Gastrocnemius medialis (tissue), 4 donors: ENCODE data around the gene CAVIN2. TPM values are rescaled to one million over a fixed set of nuclear protein-coding genes. Genes with fewer than 3 reads are reported as not detected.

Experiments used
- ATAC-seq, 2 donors: fragments of 150-250 bp; one replicate each; pipeline ENCODE4 v1.9.1; 2016
- DNase-seq, 2 donors: peaks; one replicate each; pipeline ENCODE4 v3.0.0-alpha.2; 2019
- H3K27ac ChIP-seq, 4 donors: fragments of 200-600 bp; sonication (generic); 1 replicate in 1 of 4; 2 replicates in 3 of 4; pipeline ENCODE4 v1.5.1; 2016 to 2018; ENCODE audit warnings: mild to moderate bottlenecking in 2 of 4, moderate library complexity in 1 of 4
- H3K27me3 ChIP-seq, 3 donors: fragments of 200-600 bp; sonication (generic) in 2 of 3; 1 replicate in 1 of 3; 2 replicates in 2 of 3; pipeline versions ENCODE4 v1.5.1 to v1.6.0; 2016 to 2019; ENCODE audit warnings: mild to moderate bottlenecking in 1 of 3, moderate library complexity in 1 of 3
- H3K36me3 ChIP-seq, 2 donors: fragments of 200-600 bp; sonication (generic) in 1 of 2; one replicate each; pipeline ENCODE4 v1.5.1; 2017 to 2018
- H3K4me1 ChIP-seq, 2 donors: fragments of 200-600 bp; sonication (generic) in 1 of 2; one replicate each; pipeline ENCODE4 v1.5.1; 2016 to 2017; ENCODE audit warnings: mild to moderate bottlenecking in 2 of 2
- H3K4me3 ChIP-seq, 4 donors: fragments of 200-600 bp; sonication (generic) in 3 of 4; 1 replicate in 1 of 4; 2 replicates in 3 of 4; pipeline ENCODE4 v1.5.1; 2016 to 2019; ENCODE audit warnings: mild to moderate bottlenecking in 2 of 4
- H3K9me3 ChIP-seq, 3 donors: fragments of 200-600 bp; sonication (generic) in 2 of 3; 1 replicate in 1 of 3; 2 replicates in 2 of 3; pipeline ENCODE4 v1.5.1; 2016 to 2019
- POLR2A ChIP-seq, 2 donors: fragments of 450-650 bp; IDR thresholded peaks; one replicate each; pipeline ENCODE4 v1.6.1; 2017; ENCODE audit warnings: antibody characterized with exemption in 2 of 2, mild to moderate bottlenecking in 2 of 2, moderate library complexity in 2 of 2
- in situ Hi-C, 4 donors: fragments of 200-750 bp; cut with MboI; loops; one replicate each; pipeline versions ENCODE4 v1.15.0 to v1.8.0; 2017; ENCODE audit warnings: low sequenced_read_pairs in 4 of 4
- intact Hi-C: fragments of 100-400 bp; cut with DNase I; formaldehyde crosslinking; loops from one replicate; pipeline ENCODE4 v1.15.1; 2023; ENCODE audit warnings: low total_unique reads
- total RNA-seq, 4 donors: library from RNA; depleted of rRNA; stranded (reverse); fragments of >200 nt; gene quantifications; one replicate each; pipeline versions ENCODE4 v1.1.0 to v1.2.3, GENCODE V29; 2016
- TF ChIP-seq, protein P1 (sequence below), 5 experiments: fragments of 450-650 bp in 3 of 5; fragments of 200-600 bp in 2 of 5; sonication (generic) in 2 of 5; IDR thresholded peaks in 4 of 5; conservative IDR thresholded peaks in 1 of 5; 1 replicate in 4 of 5; 2 replicates in 1 of 5; pipeline ENCODE4 v1.5.1; 2016 to 2019; ENCODE audit warnings: antibody characterized with exemption in 5 of 5, mild to moderate bottlenecking in 3 of 5, moderate library complexity in 3 of 5

The CAVIN2 gene
- total RNA-seq, 4 donors from 2014 or later = 15.1 to 35.4 (median 31.1) TPM

DNA sequence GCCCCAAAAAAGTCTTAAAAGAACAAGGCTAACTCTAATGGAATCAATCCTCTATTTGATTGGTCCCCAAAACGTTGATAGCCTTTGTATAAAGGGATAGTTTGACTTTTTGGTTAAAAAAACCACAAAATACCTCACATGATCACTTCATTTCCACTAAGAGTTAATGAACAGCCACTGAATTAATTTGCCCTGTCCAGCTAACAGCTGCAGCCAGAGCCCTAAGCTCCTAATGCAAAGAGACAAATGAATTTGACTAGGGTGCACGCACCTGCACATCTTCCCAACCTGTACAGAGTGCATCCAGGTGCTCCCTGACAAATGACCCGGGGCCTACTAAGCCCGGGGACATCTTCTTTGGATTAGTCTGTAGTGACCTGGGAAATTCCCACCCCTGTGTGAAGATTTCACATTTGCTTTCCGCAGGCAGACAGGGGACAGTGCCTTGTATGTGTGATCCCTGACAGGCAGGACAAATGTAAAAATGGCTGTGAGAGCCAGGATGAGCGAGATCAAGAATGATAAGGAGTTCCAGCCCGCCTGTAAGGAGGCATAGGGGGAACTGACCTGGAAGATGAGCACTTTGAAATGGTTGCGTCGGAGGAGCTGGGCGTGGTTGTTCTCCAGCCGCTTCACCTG is 893 bp downstream of the CAVIN2 start:
- intact Hi-C loops = no loop called here
- in situ Hi-C loops = no loop called here

GRCh38 chr2:191845248-191845715 is 1.6 kb downstream of the CAVIN2 start:
- H3K4me1 ChIP-seq = peaks cover 4 to 8% of the 10 kb centered on the region in 2 donors
- H3K27ac ChIP-seq = peak overlapping the region; percentile 74 to 80 (median 79)
- no peaks in the 10 kb centered on the region for H3K9me3 ChIP-seq
- intact Hi-C loops = no loop called here
- in situ Hi-C loops = no loop called here
- H3K36me3 ChIP-seq = no peaks in the 10 kb centered on the region
- ATAC-seq (no peak), DNase-seq (peak in 1 of 2 donors; percentile 18)
- peak overlapping the region; percentile 47 to 61 (median 53) for H3K4me3 ChIP-seq
- no peaks in the 10 kb centered on the region for H3K27me3 ChIP-seq
- peak in 1 of 2 donors; percentile 9 for TF ChIP-seq POLR2A (IDR thresholded peaks at IDR 0.05)
- TF ChIP-seq, protein P1, sequence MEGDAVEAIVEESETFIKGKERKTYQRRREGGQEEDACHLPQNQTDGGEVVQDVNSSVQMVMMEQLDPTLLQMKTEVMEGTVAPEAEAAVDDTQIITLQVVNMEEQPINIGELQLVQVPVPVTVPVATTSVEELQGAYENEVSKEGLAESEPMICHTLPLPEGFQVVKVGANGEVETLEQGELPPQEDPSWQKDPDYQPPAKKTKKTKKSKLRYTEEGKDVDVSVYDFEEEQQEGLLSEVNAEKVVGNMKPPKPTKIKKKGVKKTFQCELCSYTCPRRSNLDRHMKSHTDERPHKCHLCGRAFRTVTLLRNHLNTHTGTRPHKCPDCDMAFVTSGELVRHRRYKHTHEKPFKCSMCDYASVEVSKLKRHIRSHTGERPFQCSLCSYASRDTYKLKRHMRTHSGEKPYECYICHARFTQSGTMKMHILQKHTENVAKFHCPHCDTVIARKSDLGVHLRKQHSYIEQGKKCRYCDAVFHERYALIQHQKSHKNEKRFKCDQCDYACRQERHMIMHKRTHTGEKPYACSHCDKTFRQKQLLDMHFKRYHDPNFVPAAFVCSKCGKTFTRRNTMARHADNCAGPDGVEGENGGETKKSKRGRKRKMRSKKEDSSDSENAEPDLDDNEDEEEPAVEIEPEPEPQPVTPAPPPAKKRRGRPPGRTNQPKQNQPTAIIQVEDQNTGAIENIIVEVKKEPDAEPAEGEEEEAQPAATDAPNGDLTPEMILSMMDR (IDR thresholded peaks at IDR 0.05 in 4 of 5, conservative IDR thresholded peaks at IDR 0.05 in 1 of 5) = no peak

More for the DNA sequence above, 893 bp downstream of the CAVIN2 start:
- Histone ChIP-seq H3K27me3 (no peaks in the 10 kb centered on the region), H3K4me3 (peak overlapping the region; percentile 47 to 61 (median 53)), H3K36me3 (no peaks in the 10 kb centered on the region), H3K4me1 (peaks cover 4 to 8% of the 10 kb centered on the region in 2 donors), H3K27ac (peak overlapping the region; percentile 74 to 80 (median 79)), H3K9me3 (no peaks in the 10 kb centered on the region)
- DNase-seq (no peak), ATAC-seq (no peak)
- TF ChIP-seq, protein P1 (IDR thresholded peaks at IDR 0.05 in 4 of 5, conservative IDR thresholded peaks at IDR 0.05 in 1 of 5) = no peak
- no peak for TF ChIP-seq POLR2A (IDR thresholded peaks at IDR 0.05)

DNA sequence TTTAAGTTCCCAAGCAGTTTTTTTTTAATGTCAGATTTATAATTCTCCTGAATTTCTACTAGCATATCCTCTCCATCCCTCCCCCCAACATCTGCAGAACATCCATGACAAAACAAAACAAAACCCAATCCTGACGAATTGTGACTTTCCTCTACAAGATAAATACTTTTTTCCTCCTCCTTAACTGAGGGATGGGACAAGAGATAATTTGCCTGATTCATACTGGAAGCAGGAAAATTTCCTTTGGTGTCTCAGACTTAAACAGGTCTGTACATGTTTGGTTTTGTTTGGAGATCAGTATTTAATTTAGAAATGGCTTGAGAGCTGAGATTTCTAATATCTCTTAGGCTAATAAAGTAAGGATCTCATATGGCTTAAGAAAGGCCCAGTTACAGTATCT is 2.2 kb downstream of the CAVIN2 start:
- intact Hi-C loops (no loop called here), in situ Hi-C loops (no loop called here)
- Histone ChIP-seq H3K4me1 (peaks cover 4 to 8% of the 10 kb centered on the region in 2 donors), H3K27me3 (no peaks in the 10 kb centered on the region), H3K4me3 (peak overlapping the region; percentile 47 to 61 (median 53)), H3K9me3 (no peaks in the 10 kb centered on the region), H3K27ac (peak overlapping the region; percentile 74 to 80 (median 79)), H3K36me3 (no peaks in the 10 kb centered on the region)
- no peak for TF ChIP-seq POLR2A (IDR thresholded peaks at IDR 0.05)
- ATAC-seq = no peak
- no peak for DNase-seq

GRCh38 chr2:191840921-191841320 is 6.0 kb downstream of the CAVIN2 start:
- ATAC-seq (no peak), DNase-seq (no peak)
- no peaks in the 10 kb centered on the region for H3K36me3 ChIP-seq
- H3K27ac ChIP-seq = peak overlapping the region in 1 of 4 donors; percentile 26
- H3K4me3 ChIP-seq = peak overlapping the region in 2 of 4 donors; percentile 3 to 61
- no peaks in the 10 kb centered on the region for H3K27me3 ChIP-seq
- H3K9me3 ChIP-seq = no peaks in the 10 kb centered on the region
- no peaks in the 10 kb centered on the region for H3K4me1 ChIP-seq
- in situ Hi-C loops = no loop called here
- intact Hi-C loops = no loop called here
- TF ChIP-seq, protein P1 (IDR thresholded peaks at IDR 0.05 in 4 of 5, conservative IDR thresholded peaks at IDR 0.05 in 1 of 5) = no peak
- TF ChIP-seq POLR2A (IDR thresholded peaks at IDR 0.05) = no peak

- Histone ChIP-seq H3K4me3 (peak overlapping the region in 2 of 4 donors; percentile 3 to 61), H3K36me3 (no peaks in the 10 kb centered on the region), H3K27ac (peak overlapping the region in 2 of 4 donors; percentile 6 to 22), H3K27me3 (no peaks in the 10 kb centered on the region), H3K4me1 (no peaks in the 10 kb centered on the region), H3K9me3 (no peaks in the 10 kb centered on the region)
- ATAC-seq = no peak
- TF ChIP-seq, protein P1 (IDR thresholded peaks at IDR 0.05 in 4 of 5, conservative IDR thresholded peaks at IDR 0.05 in 1 of 5) = no peak
- no peak for TF ChIP-seq POLR2A (IDR thresholded peaks at IDR 0.05)
- DNase-seq = no peak
- intact Hi-C loops (no loop called here), in situ Hi-C loops (no loop called here)
Measured at GRCh38 chr2:191839918-191840804, 6.7 kb downstream of the CAVIN2 start.
